Measurements from ENCODE around the gene KLHDC1.

The KLHDC1 gene

DNA sequence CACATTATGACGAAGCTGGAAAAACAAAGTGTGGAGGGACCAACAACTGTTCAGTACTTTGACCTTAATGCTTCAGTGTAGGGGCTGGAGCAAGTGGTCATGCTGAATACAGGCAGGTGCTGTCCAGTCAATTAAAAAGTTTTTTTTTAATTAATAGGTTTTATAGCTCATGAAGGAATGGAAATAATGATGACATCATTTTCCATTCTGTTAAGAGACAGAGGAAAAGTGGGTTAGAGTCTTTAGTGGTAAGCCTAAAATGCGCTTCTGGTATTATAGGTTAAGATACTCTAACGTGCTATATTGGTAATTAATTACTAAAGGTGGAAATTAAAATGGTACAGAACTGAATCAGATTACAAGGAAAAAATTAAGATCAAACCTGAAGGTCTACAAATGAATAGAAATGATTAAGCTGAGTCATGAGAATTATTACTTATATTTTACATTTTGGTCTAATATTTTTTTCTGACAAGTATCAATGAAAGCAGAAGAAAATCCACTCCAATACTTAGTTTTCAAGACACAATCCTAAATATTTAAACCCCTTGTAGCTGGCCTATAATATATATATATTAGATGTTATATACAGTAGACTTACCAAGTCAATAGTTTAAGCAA, 90.6 kb downstream of the KLHDC1 start:
- DNase-seq (ENCODE audit: low read depth): no peak

DNA sequence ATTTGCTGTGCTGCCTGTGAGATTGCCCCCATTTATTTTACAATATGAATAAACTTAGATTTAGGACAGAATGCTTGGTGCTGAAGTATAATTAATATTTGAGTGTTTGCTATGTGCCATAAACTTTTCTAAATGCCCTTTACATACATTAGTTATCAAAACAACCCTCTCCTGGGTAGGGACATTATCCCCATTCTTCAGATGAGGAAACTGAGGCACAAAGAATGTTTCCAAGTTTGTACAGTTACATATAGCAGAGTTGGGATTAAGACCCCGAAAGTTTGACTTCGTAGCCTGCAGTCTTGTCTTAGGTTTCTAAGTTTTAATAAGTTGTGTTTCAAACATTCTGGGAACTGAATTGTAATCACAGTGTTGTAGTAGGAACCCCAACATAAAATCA, 93.4 kb downstream of the KLHDC1 start:
- DNase-seq (ENCODE audit: low read depth): no peak

DNA sequence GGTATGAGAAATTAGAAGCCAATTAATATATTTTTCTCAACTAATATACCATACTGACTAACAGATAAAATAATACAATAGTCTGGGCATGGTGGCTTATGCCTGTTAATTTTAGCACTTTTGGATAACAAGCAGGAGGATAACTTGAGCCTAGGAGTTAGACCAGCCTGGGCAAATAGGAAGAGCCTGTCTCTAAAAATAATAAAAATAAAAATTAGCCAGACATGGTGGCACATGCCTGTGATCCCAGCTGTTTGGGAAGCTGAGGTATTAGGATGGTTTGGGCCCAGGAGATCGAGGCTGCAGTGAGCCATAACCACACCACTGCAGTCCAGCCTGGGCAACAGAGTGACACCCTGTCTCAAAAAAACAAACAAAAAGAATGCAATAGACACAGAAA, 99.7 kb downstream of the KLHDC1 start:
- DNase-seq (ENCODE audit: low read depth): no peak

DNA sequence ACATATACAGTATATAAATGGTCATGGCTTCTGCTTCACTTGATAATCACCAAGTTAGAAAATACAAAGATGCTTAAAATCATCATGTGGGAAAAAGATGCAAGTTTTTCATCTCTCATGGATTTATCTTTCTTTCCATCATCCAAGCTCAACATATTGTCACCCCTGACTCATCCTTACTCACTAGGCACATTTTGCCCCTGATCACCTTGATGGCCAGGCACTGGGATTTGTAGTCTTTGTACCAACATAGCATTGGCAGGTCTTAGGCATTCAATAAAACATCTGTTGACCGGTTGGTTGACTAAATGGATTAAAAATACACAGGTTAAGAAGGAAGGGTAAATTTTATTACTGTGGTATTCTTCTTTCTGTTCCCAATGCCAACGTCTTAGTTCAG, 103.1 kb downstream of the KLHDC1 start:
- DNase-seq (ENCODE audit: low read depth): no peak

Measured in HS-5 (cell line).